Activated CD4-positive, alpha-beta memory T cell treated with anti-CD3 and anti-CD28 coated beads for 36 hours (primary cell): ENCODE data around the gene ST6GAL2. TPM values are rescaled to one million over a fixed set of nuclear protein-coding genes. Genes with fewer than 3 reads are reported as not detected.

Source experiments
- CTCF ChIA-PET: fragments of 350-600 bp; sonication (Branson Sonifier 250); formaldehyde crosslinking; loops from one replicate; lab custom pipeline; 2021; ENCODE audit warnings: antibody characterized with exemption, inconsistent platforms; lab: Charles Lee
- POLR2A ChIA-PET: fragments of 350-600 bp; sonication (Branson Sonifier 250); formaldehyde crosslinking; loops from one replicate; lab custom pipeline; 2021; ENCODE audit warnings: antibody characterized with exemption; lab: Charles Lee
- DNase-seq: peaks from one replicate; pipeline ENCODE4 v3.0.0-alpha.2; 2020
- H3K27ac Mint-ChIP-seq: one replicate; pipeline ENCODE4 v1.8.0; 2021; ENCODE audit warnings: mixed read lengths
- H3K27me3 Mint-ChIP-seq: one replicate; pipeline ENCODE4 v1.8.0; 2021; ENCODE audit warnings: mixed read lengths
- H3K36me3 Mint-ChIP-seq: one replicate; pipeline ENCODE4 v1.8.0; 2021; ENCODE audit warnings: mixed read lengths
- H3K4me1 Mint-ChIP-seq: one replicate; pipeline ENCODE4 v1.8.0; 2021; ENCODE audit warnings: low read depth, mixed read lengths
- H3K4me3 Mint-ChIP-seq: one replicate; pipeline ENCODE4 v1.8.0; 2021; ENCODE audit warnings: mild to moderate bottlenecking, mixed read lengths
- H3K9me3 Mint-ChIP-seq: one replicate; pipeline ENCODE4 v1.8.0; 2021; ENCODE audit warnings: mixed read lengths
- intact Hi-C: fragments of 100-400 bp; cut with micrococcal nuclease; formaldehyde crosslinking; loops from one replicate; pipeline ENCODE4 v1.15.1; 2023
- total RNA-seq, 2 experiments: library from RNA; stranded (reverse); gene quantifications; one replicate each; pipeline ENCODE4 v1.2.3, GENCODE V29; 2021

The ST6GAL2 gene
- total RNA-seq, 2 experiments from 2014 or later, result not detected

GRCh38 chr2:106857882-106858478, 28.0 kb downstream of the ST6GAL2 start:
- no peaks in the 10 kb centered on the region for H3K4me1 Mint-ChIP-seq
- H3K27ac Mint-ChIP-seq, result no peak overlapping the region
- POLR2A ChIA-PET, result no interaction called here
- no peak overlapping the region for H3K4me3 Mint-ChIP-seq
- CTCF ChIA-PET, result no interaction called here
- no peaks in the 10 kb centered on the region for H3K36me3 Mint-ChIP-seq
- no peaks in the 10 kb centered on the region for H3K27me3 Mint-ChIP-seq
- intact Hi-C loops, result no loop called here
- no peaks in the 10 kb centered on the region for H3K9me3 Mint-ChIP-seq
- DNase-seq, result no peak

GRCh38 chr2:106853631-106854030, 32.3 kb downstream of the ST6GAL2 start:
- POLR2A ChIA-PET, result no interaction called here
- H3K4me1 Mint-ChIP-seq, result no peaks in the 10 kb centered on the region
- no peak overlapping the region for H3K4me3 Mint-ChIP-seq
- intact Hi-C loops, result no loop called here
- no peaks in the 10 kb centered on the region for H3K9me3 Mint-ChIP-seq
- H3K36me3 Mint-ChIP-seq, result no peaks in the 10 kb centered on the region
- CTCF ChIA-PET, result no interaction called here
- DNase-seq, result no peak
- H3K27ac Mint-ChIP-seq, result no peak overlapping the region
- no peaks in the 10 kb centered on the region for H3K27me3 Mint-ChIP-seq

GRCh38 chr2:106851881-106852501, 34.0 kb downstream of the ST6GAL2 start:
- H3K36me3 Mint-ChIP-seq, result no peaks in the 10 kb centered on the region
- H3K27me3 Mint-ChIP-seq, result no peaks in the 10 kb centered on the region
- ChIA-PET CTCF (no interaction called here), POLR2A (no interaction called here)
- intact Hi-C loops, result no loop called here
- H3K4me1 Mint-ChIP-seq, result no peaks in the 10 kb centered on the region
- no peak overlapping the region for H3K27ac Mint-ChIP-seq
- H3K9me3 Mint-ChIP-seq, result no peaks in the 10 kb centered on the region
- no peak for DNase-seq
- H3K4me3 Mint-ChIP-seq, result no peak overlapping the region

- Mint-ChIP-seq H3K36me3 (no peaks in the 10 kb centered on the region), H3K27me3 (no peaks in the 10 kb centered on the region), H3K4me1 (no peaks in the 10 kb centered on the region), H3K27ac (no peak overlapping the region), H3K9me3 (no peaks in the 10 kb centered on the region), H3K4me3 (no peak overlapping the region)
- DNase-seq, result no peak
- intact Hi-C loops, result no loop called here
- ChIA-PET CTCF (no interaction called here), POLR2A (no interaction called here)
Measured at GRCh38 chr2:106851087-106851874, 34.7 kb downstream of the ST6GAL2 start.

- ChIA-PET CTCF (no interaction called here), POLR2A (no interaction called here)
- intact Hi-C loops, result no loop called here
- Mint-ChIP-seq H3K4me1 (no peaks in the 10 kb centered on the region), H3K27me3 (no peaks in the 10 kb centered on the region), H3K4me3 (no peak overlapping the region), H3K27ac (no peak overlapping the region), H3K36me3 (no peaks in the 10 kb centered on the region), H3K9me3 (no peaks in the 10 kb centered on the region)
- no peak for DNase-seq
Measured at GRCh38 chr2:106849253-106849652, 36.7 kb downstream of the ST6GAL2 start.

GRCh38 chr2:106847366-106847765, 38.6 kb downstream of the ST6GAL2 start:
- H3K27me3 Mint-ChIP-seq, result no peaks in the 10 kb centered on the region
- intact Hi-C loops, result no loop called here

GRCh38 chr2:106845716-106846115, 40.3 kb downstream of the ST6GAL2 start:
- H3K27ac Mint-ChIP-seq, result no peak overlapping the region
- no peaks in the 10 kb centered on the region for H3K4me1 Mint-ChIP-seq
- ChIA-PET CTCF (no interaction called here), POLR2A (no interaction called here)
- no peak overlapping the region for H3K4me3 Mint-ChIP-seq
- no peaks in the 10 kb centered on the region for H3K27me3 Mint-ChIP-seq
- DNase-seq, result no peak
- intact Hi-C loops, result no loop called here
- no peaks in the 10 kb centered on the region for H3K36me3 Mint-ChIP-seq
- no peaks in the 10 kb centered on the region for H3K9me3 Mint-ChIP-seq

More at GRCh38 chr2:106847366-106847765, 38.6 kb downstream of the ST6GAL2 start:
- H3K4me1 Mint-ChIP-seq, result no peaks in the 10 kb centered on the region
- no peaks in the 10 kb centered on the region for H3K36me3 Mint-ChIP-seq
- DNase-seq, result no peak
- H3K4me3 Mint-ChIP-seq, result no peak overlapping the region
- ChIA-PET CTCF (no interaction called here), POLR2A (no interaction called here)
- no peak overlapping the region for H3K27ac Mint-ChIP-seq
- H3K9me3 Mint-ChIP-seq, result no peaks in the 10 kb centered on the region

- Mint-ChIP-seq H3K4me1 (no peaks in the 10 kb centered on the region), H3K36me3 (no peaks in the 10 kb centered on the region), H3K27me3 (no peaks in the 10 kb centered on the region), H3K27ac (no peak overlapping the region), H3K4me3 (no peak overlapping the region), H3K9me3 (no peaks in the 10 kb centered on the region)
- no peak for DNase-seq
- intact Hi-C loops, result no loop called here
- POLR2A ChIA-PET, result no interaction called here
- CTCF ChIA-PET, result no interaction called here
Measured at GRCh38 chr2:106843910-106844250, 42.1 kb downstream of the ST6GAL2 start.

- intact Hi-C loops, result no loop called here
Measured at GRCh38 chr2:106843001-106843909, 42.7 kb downstream of the ST6GAL2 start.

GRCh38 chr2:106841886-106842645, 43.9 kb downstream of the ST6GAL2 start:
- Mint-ChIP-seq H3K27me3 (no peaks in the 10 kb centered on the region), H3K27ac (no peak overlapping the region), H3K4me1 (no peaks in the 10 kb centered on the region), H3K36me3 (no peaks in the 10 kb centered on the region), H3K4me3 (no peak overlapping the region), H3K9me3 (no peaks in the 10 kb centered on the region)
- DNase-seq, result no peak
- intact Hi-C loops, result no loop called here
- ChIA-PET CTCF (no interaction called here), POLR2A (no interaction called here)

More at GRCh38 chr2:106843001-106843909, 42.7 kb downstream of the ST6GAL2 start:
- Mint-ChIP-seq H3K36me3 (no peaks in the 10 kb centered on the region), H3K4me1 (no peaks in the 10 kb centered on the region), H3K27me3 (no peaks in the 10 kb centered on the region), H3K9me3 (no peaks in the 10 kb centered on the region), H3K27ac (no peak overlapping the region), H3K4me3 (no peak overlapping the region)
- DNase-seq, result no peak
- POLR2A ChIA-PET, result no interaction called here
- CTCF ChIA-PET, result no interaction called here

- H3K27me3 Mint-ChIP-seq, result no peaks in the 10 kb centered on the region
- no peaks in the 10 kb centered on the region for H3K4me1 Mint-ChIP-seq
- CTCF ChIA-PET, result no interaction called here
- H3K9me3 Mint-ChIP-seq, result no peaks in the 10 kb centered on the region
- intact Hi-C loops, result no loop called here
- DNase-seq, result no peak
- POLR2A ChIA-PET, result no interaction called here
- H3K36me3 Mint-ChIP-seq, result no peaks in the 10 kb centered on the region
- H3K27ac Mint-ChIP-seq, result no peak overlapping the region
- no peak overlapping the region for H3K4me3 Mint-ChIP-seq
Measured at GRCh38 chr2:106840818-106841217, 45.1 kb downstream of the ST6GAL2 start.
